Uterus (tissue), 2 donors: ENCODE data around the gene STK39.

ENCODE experiments used
- POLR2A ChIP-seq, 2 donors: fragments of 450-650 bp; IDR thresholded peaks; one replicate each; pipeline ENCODE4 v1.6.1; 2016; ENCODE audit warnings: antibody characterized with exemption in 2 of 2, mild to moderate bottlenecking in 1 of 2, moderate library complexity in 1 of 2
- TF ChIP-seq, protein P1 (sequence below), 4 experiments: fragments of 200-600 bp in 2 of 4; fragments of 450-650 bp in 2 of 4; sonication (generic) in 2 of 4; IDR thresholded peaks; one replicate each; pipeline ENCODE4 v1.5.1; 2016 to 2019; ENCODE audit warnings: antibody characterized with exemption in 4 of 4, mild to moderate bottlenecking in 2 of 4, moderate library complexity in 1 of 4

GRCh38 chr2:168149986-168150385, 97.4 kb downstream of the STK39 start:
- TF ChIP-seq, protein P1, sequence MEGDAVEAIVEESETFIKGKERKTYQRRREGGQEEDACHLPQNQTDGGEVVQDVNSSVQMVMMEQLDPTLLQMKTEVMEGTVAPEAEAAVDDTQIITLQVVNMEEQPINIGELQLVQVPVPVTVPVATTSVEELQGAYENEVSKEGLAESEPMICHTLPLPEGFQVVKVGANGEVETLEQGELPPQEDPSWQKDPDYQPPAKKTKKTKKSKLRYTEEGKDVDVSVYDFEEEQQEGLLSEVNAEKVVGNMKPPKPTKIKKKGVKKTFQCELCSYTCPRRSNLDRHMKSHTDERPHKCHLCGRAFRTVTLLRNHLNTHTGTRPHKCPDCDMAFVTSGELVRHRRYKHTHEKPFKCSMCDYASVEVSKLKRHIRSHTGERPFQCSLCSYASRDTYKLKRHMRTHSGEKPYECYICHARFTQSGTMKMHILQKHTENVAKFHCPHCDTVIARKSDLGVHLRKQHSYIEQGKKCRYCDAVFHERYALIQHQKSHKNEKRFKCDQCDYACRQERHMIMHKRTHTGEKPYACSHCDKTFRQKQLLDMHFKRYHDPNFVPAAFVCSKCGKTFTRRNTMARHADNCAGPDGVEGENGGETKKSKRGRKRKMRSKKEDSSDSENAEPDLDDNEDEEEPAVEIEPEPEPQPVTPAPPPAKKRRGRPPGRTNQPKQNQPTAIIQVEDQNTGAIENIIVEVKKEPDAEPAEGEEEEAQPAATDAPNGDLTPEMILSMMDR (IDR thresholded peaks at IDR 0.05) = no peak
- no peak for TF ChIP-seq POLR2A (IDR thresholded peaks at IDR 0.05)
